Measurements from ENCODE around the gene EFR3B. TPM values are rescaled to one million over a fixed set of nuclear protein-coding genes. Genes with fewer than 3 reads are reported as not detected.
"Not testable (repeated sequence)": the region's sequence is repeated elsewhere in the genome, so short reads cannot be mapped to it uniquely, and the experiment has no call there.

The EFR3B gene
- total RNA-seq, 1 experiment from 2014 or later: 7.9 TPM

- in situ Hi-C loops (cut with HindIII; ENCODE audit: low pct_unique_long_range_greater_than_20kb, low sequenced_read_pairs): no loop called here
- no peak for DNase-seq (ENCODE audit: low read depth, low spot score)
These were observed 113.5 kb downstream of the EFR3B start for GRCh38 chr2:25155401-25155800.

GRCh38 chr2:25158096-25158852 is 116.4 kb downstream of the EFR3B start:
- in situ Hi-C loops (cut with HindIII; ENCODE audit: low pct_unique_long_range_greater_than_20kb, low sequenced_read_pairs): no loop called here

GRCh38 chr2:25159949-25160348 is 118.1 kb downstream of the EFR3B start:
- DNase-seq (ENCODE audit: low read depth, low spot score): peak; percentile 51

More at GRCh38 chr2:25158096-25158852, 116.4 kb downstream of the EFR3B start:
- DNase-seq (ENCODE audit: low read depth, low spot score): no peak

GRCh38 chr2:25160376-25160775 is 118.5 kb downstream of the EFR3B start:
- DNase-seq (ENCODE audit: low read depth, low spot score): no peak
- in situ Hi-C loops (cut with HindIII; ENCODE audit: low pct_unique_long_range_greater_than_20kb, low sequenced_read_pairs): no loop called here

More at GRCh38 chr2:25159949-25160348, 118.1 kb downstream of the EFR3B start:
- in situ Hi-C loops (cut with HindIII; ENCODE audit: low pct_unique_long_range_greater_than_20kb, low sequenced_read_pairs): no loop called here

- DNase-seq (ENCODE audit: low read depth, low spot score): no peak
- in situ Hi-C loops (cut with HindIII; ENCODE audit: low pct_unique_long_range_greater_than_20kb, low sequenced_read_pairs): no loop called here
These were observed 119.3 kb downstream of the EFR3B start for GRCh38 chr2:25161055-25161781.

GRCh38 chr2:25162061-25162460 is 120.2 kb downstream of the EFR3B start:
- in situ Hi-C loops (cut with HindIII; ENCODE audit: low pct_unique_long_range_greater_than_20kb, low sequenced_read_pairs); DNase-seq (ENCODE audit: low read depth, low spot score): not testable (repeated sequence)

GRCh38 chr2:25164561-25164960 is 122.7 kb downstream of the EFR3B start:
- no peak for DNase-seq (ENCODE audit: low read depth, low spot score)
- in situ Hi-C loops (cut with HindIII; ENCODE audit: low pct_unique_long_range_greater_than_20kb, low sequenced_read_pairs): no loop called here

GRCh38 chr2:25165992-25166875 is 124.4 kb downstream of the EFR3B start:
- in situ Hi-C loops (cut with HindIII; ENCODE audit: low pct_unique_long_range_greater_than_20kb, low sequenced_read_pairs): no loop called here
- DNase-seq (ENCODE audit: low read depth, low spot score): peak; percentile 83

- DNase-seq (ENCODE audit: low read depth, low spot score): no peak
These were observed 126.6 kb downstream of the EFR3B start, which contains the start of gene POMC for GRCh38 chr2:25168256-25169072. Gene POMC (minus strand): TSS chr2:25168580. CDS start chr2:25164772, 3,808 bp downstream.

GRCh38 chr2:25169073-25169470 is 127.2 kb downstream of the EFR3B start:
- no peak for DNase-seq (ENCODE audit: low read depth, low spot score)
- in situ Hi-C loops (cut with HindIII; ENCODE audit: low pct_unique_long_range_greater_than_20kb, low sequenced_read_pairs): no loop called here

More at GRCh38 chr2:25168256-25169072, 126.6 kb downstream of the EFR3B start, which contains the start of gene POMC:
- in situ Hi-C loops (cut with HindIII; ENCODE audit: low pct_unique_long_range_greater_than_20kb, low sequenced_read_pairs): no loop called here

- in situ Hi-C loops (cut with HindIII; ENCODE audit: low pct_unique_long_range_greater_than_20kb, low sequenced_read_pairs): no loop called here
- no peak for DNase-seq (ENCODE audit: low read depth, low spot score)
These were observed 129.0 kb downstream of the EFR3B start for GRCh38 chr2:25170888-25171287.

- DNase-seq (ENCODE audit: low read depth, low spot score): no peak
- in situ Hi-C loops (cut with HindIII; ENCODE audit: low pct_unique_long_range_greater_than_20kb, low sequenced_read_pairs): no loop called here
These were observed 131.8 kb downstream of the EFR3B start for GRCh38 chr2:25173719-25174118.

- no peak for DNase-seq (ENCODE audit: low read depth, low spot score)
- in situ Hi-C loops (cut with HindIII; ENCODE audit: low pct_unique_long_range_greater_than_20kb, low sequenced_read_pairs): no loop called here
These were observed 132.5 kb downstream of the EFR3B start for GRCh38 chr2:25174192-25174861.

GRCh38 chr2:25176138-25176537 is 134.3 kb downstream of the EFR3B start:
- DNase-seq (ENCODE audit: low read depth, low spot score): no peak
- in situ Hi-C loops (cut with HindIII; ENCODE audit: low pct_unique_long_range_greater_than_20kb, low sequenced_read_pairs): no loop called here

- no peak for DNase-seq (ENCODE audit: low read depth, low spot score)
- in situ Hi-C loops (cut with HindIII; ENCODE audit: low pct_unique_long_range_greater_than_20kb, low sequenced_read_pairs): no loop called here
These were observed 134.8 kb downstream of the EFR3B start for GRCh38 chr2:25176541-25177181.

GRCh38 chr2:25177211-25177611 is 135.3 kb downstream of the EFR3B start:
- no peak for DNase-seq (ENCODE audit: low read depth, low spot score)
- in situ Hi-C loops (cut with HindIII; ENCODE audit: low pct_unique_long_range_greater_than_20kb, low sequenced_read_pairs): no loop called here
